Vagina (tissue), 2 donors: ENCODE data around the gene CCDC73. TPM values are rescaled to one million over a fixed set of nuclear protein-coding genes. Genes with fewer than 3 reads are reported as not detected.

ENCODE experiments used
- DNase-seq, 2 donors: peaks; one replicate each; pipeline ENCODE4 v3.0.0-alpha.2; 2017; ENCODE audit errors: extremely low spot score in 2 of 2
- H3K27ac ChIP-seq: fragments of 200-600 bp; sonication (generic); one replicate; pipeline ENCODE4 v1.5.1; 2019
- H3K27me3 ChIP-seq: fragments of 200-600 bp; sonication (generic); one replicate; pipeline ENCODE4 v1.5.1; 2019
- H3K36me3 ChIP-seq, 2 donors: fragments of 200-600 bp; sonication (generic); one replicate each; pipeline ENCODE4 v1.5.1; 2017 to 2019
- H3K4me1 ChIP-seq: fragments of 200-600 bp; sonication (generic); one replicate; pipeline ENCODE4 v1.5.1; 2019
- H3K4me3 ChIP-seq, 2 donors: fragments of 200-600 bp; sonication (generic); 1 replicate in 1 of 2; 2 replicates in 1 of 2; pipeline ENCODE4 v1.5.1; 2016 to 2019
- H3K9me3 ChIP-seq: fragments of 200-600 bp; sonication (generic); one replicate; pipeline ENCODE4 v1.5.1; 2019
- CTCF ChIP-seq, 3 experiments: fragments of 450-650 bp in 2 of 3; fragments of 200-600 bp in 1 of 3; sonication (generic) in 1 of 3; IDR thresholded peaks; one replicate each; pipeline ENCODE4 v1.5.1; 2017 to 2019; ENCODE audit warnings: antibody characterized with exemption in 3 of 3, mild to moderate bottlenecking in 2 of 3, moderate library complexity in 2 of 3
- POLR2A ChIP-seq, 2 donors: fragments of 450-650 bp; IDR thresholded peaks; one replicate each; pipeline ENCODE4 v1.6.1; 2017; ENCODE audit warnings: antibody characterized with exemption in 2 of 2, mild to moderate bottlenecking in 2 of 2, moderate library complexity in 2 of 2
- POLR2AphosphoS5 ChIP-seq, 2 donors: sonication (generic); formaldehyde crosslinking; IDR thresholded peaks; one replicate each; pipeline ENCODE4 v1.9.0; 2017; ENCODE audit warnings: antibody characterized with exemption in 2 of 2, mild to moderate bottlenecking in 2 of 2, low read depth in 1 of 2; ENCODE audit not compliant: insufficient read depth in 1 of 2
- intact Hi-C: fragments of 100-400 bp; cut with DNase I; formaldehyde crosslinking; loops from one replicate; pipeline ENCODE4 v1.15.1; 2023
- total RNA-seq: library from RNA; depleted of rRNA; stranded (reverse); fragments of >200 nt; gene quantifications from one replicate; pipeline ENCODE4 v1.2.3, GENCODE V29; 2016

CCDC73 gene
- total RNA-seq, 1 donor from 2014 or later = not detected

- TF ChIP-seq POLR2AphosphoS5 (IDR thresholded peaks at IDR 0.05; ENCODE audit: insufficient read depth in 1 of 2, low read depth in 1 of 2) (no peak), CTCF (IDR thresholded peaks at IDR 0.05) (no peak), POLR2A (IDR thresholded peaks at IDR 0.05) (no peak)
- intact Hi-C loops = no loop called here
Measured at GRCh38 chr11:32561835-32562234, 232.6 kb downstream of the CCDC73 start.

GRCh38 chr11:32555895-32556294 is 238.6 kb downstream of the CCDC73 start:
- DNase-seq = no peak
- H3K27ac ChIP-seq = no peak overlapping the region
- no peaks in the 10 kb centered on the region for H3K27me3 ChIP-seq
- H3K4me3 ChIP-seq = no peak overlapping the region
- intact Hi-C loops = no loop called here
- TF ChIP-seq POLR2A (IDR thresholded peaks at IDR 0.05) (no peak), POLR2AphosphoS5 (IDR thresholded peaks at IDR 0.05; ENCODE audit: insufficient read depth in 1 of 2, low read depth in 1 of 2) (no peak), CTCF (IDR thresholded peaks at IDR 0.05) (no peak)
- H3K4me1 ChIP-seq = no peaks in the 10 kb centered on the region
- H3K9me3 ChIP-seq = no peaks in the 10 kb centered on the region
- no peaks in the 10 kb centered on the region for H3K36me3 ChIP-seq

More at GRCh38 chr11:32561835-32562234, 232.6 kb downstream of the CCDC73 start:
- H3K27ac ChIP-seq = no peak overlapping the region
- no peaks in the 10 kb centered on the region for H3K9me3 ChIP-seq
- no peak for DNase-seq
- no peak overlapping the region for H3K4me3 ChIP-seq
- H3K27me3 ChIP-seq = no peaks in the 10 kb centered on the region
- H3K4me1 ChIP-seq = no peaks in the 10 kb centered on the region
- H3K36me3 ChIP-seq = no peaks in the 10 kb centered on the region

GRCh38 chr11:32555091-32555490 is 239.4 kb downstream of the CCDC73 start:
- TF ChIP-seq POLR2AphosphoS5 (IDR thresholded peaks at IDR 0.05; ENCODE audit: insufficient read depth in 1 of 2, low read depth in 1 of 2) (no peak), CTCF (IDR thresholded peaks at IDR 0.05) (no peak), POLR2A (IDR thresholded peaks at IDR 0.05) (no peak)
- no peak overlapping the region for H3K4me3 ChIP-seq
- H3K9me3 ChIP-seq = no peaks in the 10 kb centered on the region
- H3K27ac ChIP-seq = no peak overlapping the region
- H3K27me3 ChIP-seq = no peaks in the 10 kb centered on the region
- intact Hi-C loops = no loop called here
- H3K36me3 ChIP-seq = no peaks in the 10 kb centered on the region
- no peak for DNase-seq
- no peaks in the 10 kb centered on the region for H3K4me1 ChIP-seq

Other genes starting within 250 kb of the CCDC73 start
- 184 TPM for gene EIF3M, start 210.8 kb downstream of the CCDC73 start, total RNA-seq
- gene PRRG4, start 35.3 kb upstream of the CCDC73 start, total RNA-seq = 21.1 TPM
- 39.0 TPM for gene QSER1, start 98.1 kb upstream of the CCDC73 start, total RNA-seq
- gene DEPDC7, start 221.2 kb upstream of the CCDC73 start, total RNA-seq = 2.5 TPM
- gene TCP11L1, start 244.9 kb upstream of the CCDC73 start, total RNA-seq = 28.7 TPM